ENCODE data around the gene TAS1R2. TPM values are rescaled to one million over a fixed set of nuclear protein-coding genes. Genes with fewer than 3 reads are reported as not detected.

Gene TAS1R2
- total and polyA plus RNA-seq, 9 of the 15 experiments (the other 6 are each of a cell fraction or from before 2014, with no cell fraction given) = not detected

- TF ChIP-seq ZSCAN32 (CRISPR knock-in tag; IDR thresholded peaks at IDR 0.05) (no peak), FOXK1 (CRISPR knock-in tag; IDR thresholded peaks at IDR 0.05; ENCODE audit: borderline replicate concordance) (no peak), MYC (IDR thresholded peaks at IDR 0.05; ENCODE audit: low read depth, low read length) (no peak), MYC (CRISPR knock-in tag; IDR thresholded peaks at IDR 0.05; ENCODE audit: borderline replicate concordance, low read depth) (no peak), RBM34 (IDR thresholded peaks at IDR 0.05; ENCODE audit: borderline replicate concordance, insufficient read depth, low read length) (no peak), NFYB (IDR thresholded peaks at IDR 0.05; ENCODE audit: extremely low read depth, insufficient read length) (no peak), BCLAF1 (IDR thresholded peaks at IDR 0.05; ENCODE audit: borderline replicate concordance in 1 of 2, control insufficient read depth in 1 of 2, low read depth in 2 of 2, low read length in 1 of 2) (no peak), EP400 (IDR thresholded peaks at IDR 0.05) (no peak), SPI1 (IDR thresholded peaks at IDR 0.05; ENCODE audit: borderline replicate concordance, low read depth, low read length) (no peak)
Observed at GRCh38 chr1:18884727-18885126, 25.3 kb upstream of the TAS1R2 start (continued).
